HEK293 (cell line): ENCODE results near the gene CACNB3.
A peak's percentile ranks its signal among the peaks of the same experiment; 100 is the strongest.

ENCODE experiments used
- CTCF ChIA-PET: fragments of 350-600 bp; formaldehyde crosslinking; extraction: SDS; loops from one replicate; lab custom pipeline; 2021; ENCODE audit warnings: antibody characterized with exemption; lab: Yijun Ruan, JAX
- POLR2A ChIA-PET: fragments of 300-600 bp; formaldehyde crosslinking; extraction: SDS; loops from one replicate; lab custom pipeline; 2020; ENCODE audit warnings: antibody characterized with exemption, inconsistent platforms; lab: Yijun Ruan, JAX
- H3K27ac ChIP-seq: fragments of 200-500 bp; sonication (Bioruptor generic); 2 replicates; pipeline ENCODE4 v1.5.1; 2014; ENCODE audit warnings: low read depth, low read length, control low read depth, inconsistent platforms; ENCODE audit errors: extremely low read depth
- H3K36me3 ChIP-seq, 2 experiments: fragments of 200-500 bp in 1 of 2; sonication (Bioruptor generic) in 1 of 2; 1 replicate in 1 of 2; 2 replicates in 1 of 2; pipeline ENCODE4 v1.5.1; 2014 to 2017; ENCODE audit warnings: inconsistent platforms in 2 of 2, low read length in 2 of 2; ENCODE audit not compliant: control insufficient read depth in 2 of 2, insufficient read depth in 1 of 2
- H3K4me1 ChIP-seq: fragments of 200-500 bp; sonication (Bioruptor generic); 2 replicates; pipeline ENCODE4 v1.5.1; 2014; ENCODE audit warnings: mild to moderate bottlenecking, low read length, inconsistent platforms; ENCODE audit not compliant: control insufficient read depth, insufficient read depth
- H3K4me3 ChIP-seq: 2 replicates; pipeline ENCODE4 v1.5.1; 2011; ENCODE audit warnings: low read depth, mild to moderate bottlenecking, control low read depth, low read length, moderate library complexity
- H3K9me3 ChIP-seq: fragments of 200-500 bp; sonication (Bioruptor generic); 2 replicates; pipeline ENCODE4 v1.5.1; 2014; ENCODE audit warnings: low read depth, low read length, inconsistent platforms; ENCODE audit not compliant: control insufficient read depth, insufficient read depth
- BCL11B ChIP-seq: fragments of 450-650 bp; formaldehyde crosslinking; IDR thresholded peaks from 2 replicates; pipeline ENCODE4 v1.5.1; 2016; ENCODE audit warnings: low read depth, missing biosample characterization, missing genetic modification characterization
- GFI1B ChIP-seq: fragments of 450-650 bp; formaldehyde crosslinking; IDR thresholded peaks from 2 replicates; pipeline ENCODE4 v1.5.1; 2016; ENCODE audit warnings: missing biosample characterization, missing genetic modification characterization
- GLI2 ChIP-seq: fragments of 450-650 bp; formaldehyde crosslinking; IDR thresholded peaks from 2 replicates; pipeline ENCODE4; 2017; ENCODE audit warnings: missing biosample characterization, missing genetic modification characterization, low read depth, borderline replicate concordance
- GLIS1 ChIP-seq: fragments of 450-650 bp; formaldehyde crosslinking; IDR thresholded peaks from 2 replicates; pipeline ENCODE4 v1.5.1; 2016; ENCODE audit warnings: missing biosample characterization, missing genetic modification characterization
- KLF10 ChIP-seq: fragments of 450-650 bp; IDR thresholded peaks from 2 replicates; pipeline ENCODE4 v1.5.1; 2018; ENCODE audit warnings: missing biosample characterization, mild to moderate bottlenecking, missing genetic modification characterization
- KLF8 ChIP-seq: fragments of 450-650 bp; formaldehyde crosslinking; IDR thresholded peaks from 2 replicates; pipeline ENCODE4 v1.5.1; 2016; ENCODE audit warnings: missing biosample characterization, missing genetic modification characterization
- MZF1 ChIP-seq: fragments of 450-650 bp; formaldehyde crosslinking; IDR thresholded peaks from 2 replicates; pipeline ENCODE4 v1.5.1; 2017; ENCODE audit warnings: missing biosample characterization, missing genetic modification characterization, borderline replicate concordance
- PRDM10 ChIP-seq: fragments of 450-650 bp; formaldehyde crosslinking; IDR thresholded peaks from 2 replicates; pipeline ENCODE4 v1.5.1; 2016; ENCODE audit warnings: missing biosample characterization, missing genetic modification characterization
- REST ChIP-seq: fragments of 450-650 bp; formaldehyde crosslinking; IDR thresholded peaks from 2 replicates; pipeline ENCODE4 v1.5.1; 2016; ENCODE audit warnings: missing biosample characterization, missing genetic modification characterization
- SCRT1 ChIP-seq: fragments of 450-650 bp; formaldehyde crosslinking; IDR thresholded peaks from 2 replicates; pipeline ENCODE4 v1.5.1; 2016; ENCODE audit warnings: missing biosample characterization, missing genetic modification characterization, borderline replicate concordance
- SCRT2 ChIP-seq: fragments of 450-650 bp; formaldehyde crosslinking; IDR thresholded peaks from 2 replicates; pipeline ENCODE4 v1.5.1; 2016; ENCODE audit warnings: missing biosample characterization, missing genetic modification characterization
- SP3 ChIP-seq: fragments of 450-650 bp; formaldehyde crosslinking; IDR thresholded peaks from 2 replicates; pipeline ENCODE4 v1.5.1; 2016; ENCODE audit warnings: missing biosample characterization, missing genetic modification characterization
- ZBTB1 ChIP-seq: fragments of 450-650 bp; formaldehyde crosslinking; IDR thresholded peaks from 2 replicates; pipeline ENCODE4 v1.5.1; 2016; ENCODE audit warnings: missing biosample characterization, missing genetic modification characterization
- ZBTB26 ChIP-seq: fragments of 450-650 bp; formaldehyde crosslinking; optimal IDR thresholded peaks from 2 replicates; pipeline ENCODE3; 2016; ENCODE audit warnings: missing biosample characterization, mild to moderate bottlenecking, missing genetic modification characterization
- ZBTB7A ChIP-seq: fragments of 450-650 bp; formaldehyde crosslinking; IDR thresholded peaks from 2 replicates; pipeline ENCODE4 v1.5.1; 2016; ENCODE audit warnings: low read depth, missing biosample characterization, missing genetic modification characterization
- ZIC2 ChIP-seq: fragments of 450-650 bp; formaldehyde crosslinking; IDR thresholded peaks from 2 replicates; pipeline ENCODE4 v1.5.1; 2016; ENCODE audit warnings: missing biosample characterization, missing genetic modification characterization
- ZNF266 ChIP-seq: fragments of 450-650 bp; formaldehyde crosslinking; IDR thresholded peaks from 2 replicates; pipeline ENCODE4 v1.5.1; 2016; ENCODE audit warnings: missing biosample characterization, missing genetic modification characterization, low read depth
- ZNF302 ChIP-seq: fragments of 450-650 bp; formaldehyde crosslinking; IDR thresholded peaks from 2 replicates; pipeline ENCODE4 v1.5.1; 2016; ENCODE audit warnings: missing biosample characterization, missing genetic modification characterization, low read depth
- ZNF341 ChIP-seq: fragments of 450-650 bp; formaldehyde crosslinking; IDR thresholded peaks from 2 replicates; pipeline ENCODE4; 2016; ENCODE audit warnings: low read depth, missing biosample characterization, missing genetic modification characterization
- ZNF366 ChIP-seq: fragments of 450-650 bp; formaldehyde crosslinking; conservative IDR thresholded peaks from 2 replicates; pipeline ENCODE4 v1.5.1; 2016; ENCODE audit warnings: missing biosample characterization, missing genetic modification characterization
- ZNF394 ChIP-seq: fragments of 450-650 bp; formaldehyde crosslinking; IDR thresholded peaks from 2 replicates; pipeline ENCODE4 v1.5.1; 2016; ENCODE audit warnings: missing biosample characterization, missing genetic modification characterization, mild to moderate bottlenecking, moderate library complexity, borderline replicate concordance
- ZNF629 ChIP-seq: fragments of 450-650 bp; formaldehyde crosslinking; IDR thresholded peaks from 2 replicates; pipeline ENCODE4 v1.5.1; 2017; ENCODE audit warnings: missing biosample characterization, missing genetic modification characterization
- ZNF692 ChIP-seq: fragments of 450-650 bp; formaldehyde crosslinking; IDR thresholded peaks from 2 replicates; pipeline ENCODE4 v1.5.1; 2016; ENCODE audit warnings: missing biosample characterization, missing genetic modification characterization
- ZNF843 ChIP-seq: fragments of 450-650 bp; formaldehyde crosslinking; IDR thresholded peaks from 2 replicates; pipeline ENCODE4 v1.5.1; 2016; ENCODE audit warnings: missing biosample characterization, missing genetic modification characterization
- ZSCAN4 ChIP-seq: fragments of 450-650 bp; formaldehyde crosslinking; IDR thresholded peaks from 2 replicates; pipeline ENCODE4 v1.5.1; 2017; ENCODE audit warnings: missing biosample characterization, missing genetic modification characterization

CACNB3 gene

GRCh38 chr12:48865281-48866051 is 47.2 kb downstream of the CACNB3 start, which contains the start of gene RND1:
TSS of gene RND1 (minus strand) at chr12:48865870. CDS start at chr12:48865767, 103 bp downstream.
- ChIA-PET POLR2A (interaction anchor here (0.6 to 2.4 kb wide), 17 partner anchors 9 to 481 kb away, joined by 3 to 27 read pairs (median 4); partner anchors contain the start of genes ARF3, DDX23, DNAJC22 and WNT1), CTCF (interaction anchor here (0.6 to 9.2 kb wide), 9 partner anchors 9 to 154 kb away, joined by 3 to 84 read pairs (median 8); partner anchors contain the start of gene DDX23)
- Histone ChIP-seq H3K36me3 (peaks cover 0 to 17% of the 10 kb centered on the region in 2 experiments; a peak in 2 of 3 replicates), H3K4me1 (peaks cover 6% of the 10 kb centered on the region), H3K27ac (no peak within 1 kb of the TSS; the same call in 1 of the 2 replicates), H3K4me3 (peak within 1 kb of the TSS; percentile 43), H3K9me3 (no peaks in the 10 kb centered on the region)
- TF ChIP-seq KLF8 (tag by site-specific recombination) (peak; percentile 38; the same call in 1 of the 2 replicates), ZSCAN4 (tag by site-specific recombination) (peak; percentile 16; the same call in 1 of the 2 replicates), ZBTB1 (tag by site-specific recombination) (no peak), ZNF692 (tag by site-specific recombination) (peak; percentile 62; the same call in 1 of the 2 replicates), ZNF266 (no peak), GLIS1 (tag by site-specific recombination) (peak; percentile 65; the same call in 1 of the 2 replicates), ZBTB26 (tag by site-specific recombination) (peak; percentile 32), BCL11B (0 out of 2 replicates have a peak, but pooled peaks have one; percentile 25), ZIC2 (tag by site-specific recombination) (peak; percentile 22; the same call in 1 of the 2 replicates), ZBTB7A (no peak), GFI1B (0 out of 2 replicates have a peak, but pooled peaks have one; percentile 6), ZNF366 (tag by site-specific recombination) (peak; percentile 68), SP3 (peak; percentile 71), ZNF302 (tag by site-specific recombination) (no peak), ZNF843 (tag by site-specific recombination) (0 out of 2 replicates have a peak, but pooled peaks have one; percentile 30), SCRT2 (tag by site-specific recombination) (peak; percentile 68; the same call in 1 of the 2 replicates), PRDM10 (tag by site-specific recombination) (no peak; the same call in none of the 2 replicates), ZNF394 (tag by site-specific recombination) (0 out of 2 replicates have a peak, but pooled peaks have one; percentile 10), KLF10 (tag by site-specific recombination) (peak; percentile 99), SCRT1 (0 out of 2 replicates have a peak, but pooled peaks have one; percentile 31), GLI2 (tag by site-specific recombination) (no peak), ZNF629 (tag by site-specific recombination) (peak; percentile 29; the same call in 1 of the 2 replicates), MZF1 (tag by site-specific recombination) (peak; percentile 25), REST (tag by site-specific recombination) (no peak), ZNF341 (tag by site-specific recombination) (peak; percentile 96)
